Fibroblast of the aortic adventitia (primary cell): Measurements from ENCODE around the gene IL7R. TPM values are rescaled to one million over a fixed set of nuclear protein-coding genes. Genes with fewer than 3 reads are reported as not detected.
"Not testable (repeated sequence)": the region's sequence is repeated elsewhere in the genome, so short reads cannot be mapped to it uniquely, and the experiment has no call there.

Experiments used
- DNase-seq: peaks from one replicate; pipeline ENCODE4 v3.0.0-alpha.2; 2010; ENCODE audit warnings: low read depth
- H3K4me3 ChIP-seq: 2 replicates; pipeline ENCODE4 v1.5.1; 2011; ENCODE audit warnings: low read depth, mild to moderate bottlenecking, control low read depth, low read length, moderate library complexity
- total RNA-seq: library from RNA; depleted of rRNA; stranded (reverse); fragments of >200 nt; gene quantifications from 2 replicates; pipeline ENCODE4 v1.2.3, GENCODE V29; 2012; ENCODE audit warnings: low replicate concordance
- TF ChIP-seq, protein P1 (sequence below): IDR thresholded peaks from 2 replicates; pipeline ENCODE4 v1.5.1; 2011; ENCODE audit warnings: mild to moderate bottlenecking, low read length, control low read depth, inconsistent platforms; ENCODE audit not compliant: insufficient read depth

Gene IL7R
- total RNA-seq, 1 donor: 0.90 TPM

- no peak overlapping the region for H3K4me3 ChIP-seq
- TF ChIP-seq, protein P1, sequence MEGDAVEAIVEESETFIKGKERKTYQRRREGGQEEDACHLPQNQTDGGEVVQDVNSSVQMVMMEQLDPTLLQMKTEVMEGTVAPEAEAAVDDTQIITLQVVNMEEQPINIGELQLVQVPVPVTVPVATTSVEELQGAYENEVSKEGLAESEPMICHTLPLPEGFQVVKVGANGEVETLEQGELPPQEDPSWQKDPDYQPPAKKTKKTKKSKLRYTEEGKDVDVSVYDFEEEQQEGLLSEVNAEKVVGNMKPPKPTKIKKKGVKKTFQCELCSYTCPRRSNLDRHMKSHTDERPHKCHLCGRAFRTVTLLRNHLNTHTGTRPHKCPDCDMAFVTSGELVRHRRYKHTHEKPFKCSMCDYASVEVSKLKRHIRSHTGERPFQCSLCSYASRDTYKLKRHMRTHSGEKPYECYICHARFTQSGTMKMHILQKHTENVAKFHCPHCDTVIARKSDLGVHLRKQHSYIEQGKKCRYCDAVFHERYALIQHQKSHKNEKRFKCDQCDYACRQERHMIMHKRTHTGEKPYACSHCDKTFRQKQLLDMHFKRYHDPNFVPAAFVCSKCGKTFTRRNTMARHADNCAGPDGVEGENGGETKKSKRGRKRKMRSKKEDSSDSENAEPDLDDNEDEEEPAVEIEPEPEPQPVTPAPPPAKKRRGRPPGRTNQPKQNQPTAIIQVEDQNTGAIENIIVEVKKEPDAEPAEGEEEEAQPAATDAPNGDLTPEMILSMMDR: no peak
- no peak for DNase-seq
These were observed 33.6 kb downstream of the IL7R start for GRCh38 chr5:35890021-35891020.

DNA sequence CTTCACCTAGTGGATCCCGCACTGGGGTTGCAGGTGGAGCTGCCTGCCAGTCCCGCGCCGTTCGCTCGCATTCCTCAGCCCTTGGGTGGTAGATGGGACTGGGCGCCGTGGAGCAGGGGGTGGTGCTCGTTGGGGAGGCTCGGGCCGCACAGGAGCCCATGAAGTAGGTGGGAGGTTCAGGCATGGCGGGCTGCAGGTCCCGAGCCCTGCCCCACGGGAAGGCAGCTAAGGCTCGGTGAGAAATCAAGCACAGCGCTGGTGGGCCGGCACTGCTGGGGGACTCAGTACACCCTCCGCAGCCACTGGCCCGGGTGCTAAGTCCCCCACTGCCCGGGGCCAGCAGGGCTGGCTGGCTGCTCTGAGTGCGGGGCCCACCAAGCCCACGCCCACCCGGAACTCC lies 36.1 kb downstream of the IL7R start:
- DNase-seq, H3K4me3 ChIP-seq: not testable (repeated sequence)

GRCh38 chr5:35894131-35894530 lies 37.4 kb downstream of the IL7R start:
- DNase-seq: no peak
- TF ChIP-seq, protein P1: no peak
- no peak overlapping the region for H3K4me3 ChIP-seq

DNA sequence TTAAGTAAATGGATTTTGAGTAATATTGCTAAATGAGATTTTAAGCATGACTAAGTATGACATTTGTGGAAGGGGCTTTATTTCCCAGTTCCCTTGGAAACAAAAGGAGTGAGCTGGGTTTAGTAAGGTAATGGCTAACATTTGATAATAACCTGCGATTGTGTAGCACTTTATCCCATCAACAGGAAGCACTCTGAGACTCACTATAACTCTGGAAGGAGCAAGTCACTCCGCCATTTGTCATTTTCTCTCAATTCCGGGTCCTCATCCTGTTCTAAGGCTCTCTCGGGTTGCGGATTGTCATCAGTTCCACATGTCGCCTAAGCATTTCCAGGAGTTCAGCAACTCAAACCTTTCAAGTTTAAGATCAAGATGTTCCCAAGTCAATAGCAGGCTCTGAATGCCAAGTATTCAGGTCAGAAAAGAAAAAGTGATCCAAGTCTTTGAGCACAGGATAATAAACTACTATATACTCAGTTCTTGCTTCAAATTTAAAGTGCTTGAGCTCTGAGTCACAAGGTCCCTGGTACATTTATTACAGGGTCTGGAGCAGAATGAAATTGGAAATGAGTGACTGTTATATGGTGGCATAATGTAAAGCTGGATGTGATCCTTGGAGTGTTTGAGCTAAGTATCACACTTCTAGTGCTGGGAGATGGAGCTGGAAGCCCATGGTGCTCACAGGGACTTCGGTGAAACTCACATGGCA lies 42.4 kb downstream of the IL7R start:
- H3K4me3 ChIP-seq: no peak overlapping the region
- DNase-seq: no peak
- TF ChIP-seq, protein P1: no peak

DNA sequence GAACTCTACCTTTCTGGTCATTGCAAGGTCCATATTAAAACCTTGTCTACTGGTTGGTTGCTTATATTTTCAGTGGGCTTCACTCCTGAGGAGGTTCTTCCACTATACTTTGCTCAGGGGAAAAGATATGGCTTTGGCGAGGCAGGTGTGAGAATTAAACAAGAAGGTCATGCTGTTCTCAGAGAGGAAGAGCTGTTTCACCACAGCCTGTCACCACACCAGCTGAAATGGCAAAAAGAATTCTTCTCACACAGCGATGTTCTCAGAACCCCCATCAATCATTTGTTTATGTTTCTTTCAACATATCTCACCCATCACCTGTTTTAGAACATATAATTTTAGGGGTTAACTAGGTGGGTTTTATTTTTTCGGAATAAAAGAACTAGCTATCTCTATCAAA lies 43.1 kb downstream of the IL7R start:
- DNase-seq: no peak
- no peak overlapping the region for H3K4me3 ChIP-seq
- TF ChIP-seq, protein P1: no peak

GRCh38 chr5:35900972-35901695 lies 44.4 kb downstream of the IL7R start:
- DNase-seq: no peak
- no peak overlapping the region for H3K4me3 ChIP-seq
- TF ChIP-seq, protein P1: no peak
